NB4 (cell line): ENCODE results near the gene CRTAC1.

Experiments
- DNase-seq: peaks from one replicate; pipeline ENCODE4 v3.0.0; 2010; ENCODE audit warnings: low read depth
- H3K4me3 ChIP-seq: one replicate; pipeline ENCODE4 v1.5.1; 2011; ENCODE audit warnings: mild to moderate bottlenecking, low read depth, low read length, moderate library complexity
- CTCF ChIP-seq: IDR thresholded peaks from one replicate; pipeline ENCODE4 v1.5.1; 2012; ENCODE audit warnings: low read depth, low read length
- MAX ChIP-seq: IDR thresholded peaks from 2 replicates; pipeline ENCODE4 v1.6.1; 2011; ENCODE audit warnings: low read depth, low read length
- MYC ChIP-seq: IDR thresholded peaks from 2 replicates; pipeline ENCODE4 v1.6.1; 2011; ENCODE audit warnings: low read depth, low read length
- POLR2A ChIP-seq: IDR thresholded peaks from 2 replicates; pipeline ENCODE4 v1.6.1; 2011; ENCODE audit warnings: mild to moderate bottlenecking; ENCODE audit not compliant: insufficient read length; ENCODE audit errors: extremely low read depth

Gene CRTAC1

GRCh38 chr10:98067165-98067564 lies 36.7 kb upstream of the CRTAC1 start:
- no peak overlapping the region for H3K4me3 ChIP-seq
- TF ChIP-seq POLR2A (no peak), CTCF (no peak), MAX (no peak), MYC (no peak)
- no peak for DNase-seq

- no peak for DNase-seq
- TF ChIP-seq MYC (no peak), MAX (no peak), CTCF (no peak), POLR2A (no peak)
These were observed 33.3 kb upstream of the CRTAC1 start for GRCh38 chr10:98063740-98064027.

GRCh38 chr10:98062424-98062823 lies 32.0 kb upstream of the CRTAC1 start:
- no peak for TF ChIP-seq MAX
- no peak overlapping the region for H3K4me3 ChIP-seq
- DNase-seq, result no peak

More at GRCh38 chr10:98063740-98064027, 33.3 kb upstream of the CRTAC1 start:
- no peak overlapping the region for H3K4me3 ChIP-seq

GRCh38 chr10:98060079-98060478 lies 29.7 kb upstream of the CRTAC1 start:
- no peak overlapping the region for H3K4me3 ChIP-seq
- DNase-seq, result no peak
- TF ChIP-seq MYC, result no peak
- no peak for TF ChIP-seq POLR2A
- no peak for TF ChIP-seq MAX
- TF ChIP-seq CTCF, result no peak

GRCh38 chr10:98058295-98058694 lies 27.9 kb upstream of the CRTAC1 start:
- H3K4me3 ChIP-seq, result no peak overlapping the region
- DNase-seq, result no peak
- no peak for TF ChIP-seq MYC
- no peak for TF ChIP-seq CTCF
- TF ChIP-seq POLR2A, result no peak
- no peak for TF ChIP-seq MAX

- TF ChIP-seq MAX (peak; percentile 13; the same call in 1 of the 2 replicates), CTCF (no peak), POLR2A (no peak), MYC (peak; percentile 30; the same call in 1 of the 2 replicates)
- DNase-seq, result peak; percentile 48
These were observed 25.6 kb upstream of the CRTAC1 start for GRCh38 chr10:98055841-98056516.

More at GRCh38 chr10:98055841-98056516, 25.6 kb upstream of the CRTAC1 start:
- no peak overlapping the region for H3K4me3 ChIP-seq
